T-helper 2 cell treated with Interferon-gamma antibody and Interleukin-4, amounts not matched to agents 100 ng/mL and 5 ng/mL, for 36 hours (primary cell): ENCODE measurements around the gene ZNF836. TPM values are rescaled to one million over a fixed set of nuclear protein-coding genes. Genes with fewer than 3 reads are reported as not detected.

Experiments used
- intact Hi-C: fragments of 100-400 bp; cut with micrococcal nuclease; formaldehyde crosslinking; loops from one replicate; pipeline ENCODE4 v1.15.1; 2023
- total RNA-seq: library from RNA; stranded (reverse); gene quantifications from 2 replicates; pipeline ENCODE4 v1.2.3, GENCODE V29; 2022

Gene ZNF836
- total RNA-seq, 1 donor from 2014 or later = 15.2 TPM

- intact Hi-C loops = loop anchor here (1.0 kb wide), 5 partner anchors 18 to 203 kb away; partner anchors contain the start of genes ZNF350, ZNF616, ZNF766 and ZNF836
These were observed 17.7 kb upstream of the ZNF836 start for GRCh38 chr19:52188822-52189734.

GRCh38 chr19:52187407-52187806, 16.0 kb upstream of the ZNF836 start:
- intact Hi-C loops = no loop called here

GRCh38 chr19:52176574-52176973, 5.2 kb upstream of the ZNF836 start:
- intact Hi-C loops = no loop called here

GRCh38 chr19:52172347-52172746, 926 bp upstream of the ZNF836 start:
- intact Hi-C loops = no loop called here

GRCh38 chr19:52170863-52171320, 529 bp downstream of the ZNF836 start:
- intact Hi-C loops = loop anchor here (1.0 kb wide), 3 partner anchors 18 to 244 kb away; partner anchors contain the start of genes ZNF613 and ZNF616

- intact Hi-C loops = no loop called here
These were observed 1.1 kb downstream of the ZNF836 start for GRCh38 chr19:52170304-52170703.

GRCh38 chr19:52155596-52156359, 15.6 kb downstream of the ZNF836 start:
- intact Hi-C loops = no loop called here

- intact Hi-C loops = no loop called here
These were observed 23.2 kb downstream of the ZNF836 start for GRCh38 chr19:52148256-52148655.

GRCh38 chr19:52142001-52142595, 29.3 kb downstream of the ZNF836 start:
- intact Hi-C loops = no loop called here

GRCh38 chr19:52141203-52141602, 30.2 kb downstream of the ZNF836 start:
- intact Hi-C loops = no loop called here

GRCh38 chr19:52140032-52140710, 31.2 kb downstream of the ZNF836 start:
- intact Hi-C loops = loop anchor here (1.0 kb wide), 1 partner anchor 45 kb away; the partner anchor contains the start of gene ZNF841

GRCh38 chr19:52139252-52140031, 32.0 kb downstream of the ZNF836 start, which contains the start of gene ZNF616:
TSS of gene ZNF616 (minus strand) at chr19:52139938. CDS start at chr19:52130512, 9,426 bp downstream.
- intact Hi-C loops = loop anchor here (1.0 to 5.0 kb wide), 6 partner anchors 32 to 388 kb away; partner anchors contain the start of genes ZNF432, ZNF808, ZNF836 and ZNF841

- intact Hi-C loops = loop anchor here (1.0 to 5.0 kb wide), 5 partner anchors 32 to 388 kb away; partner anchors contain the start of genes ZNF432, ZNF808 and ZNF836
These were observed 32.5 kb downstream of the ZNF836 start for GRCh38 chr19:52138983-52139251.

GRCh38 chr19:52138278-52138982, 33.0 kb downstream of the ZNF836 start:
- intact Hi-C loops = loop anchor here (2.0 to 5.0 kb wide), 2 partner anchors 90 to 389 kb away; partner anchors contain the start of genes ZNF432 and ZNF808

GRCh38 chr19:52120286-52120685, 51.1 kb downstream of the ZNF836 start:
- intact Hi-C loops = no loop called here

GRCh38 chr19:52115526-52116053, 55.8 kb downstream of the ZNF836 start:
- intact Hi-C loops = no loop called here

- intact Hi-C loops = no loop called here
These were observed 56.7 kb downstream of the ZNF836 start for GRCh38 chr19:52114691-52115090.

- intact Hi-C loops = no loop called here
These were observed 58.8 kb downstream of the ZNF836 start for GRCh38 chr19:52112624-52113023.

- intact Hi-C loops = no loop called here
These were observed 60.6 kb downstream of the ZNF836 start for GRCh38 chr19:52110780-52111179.
